Measurements from ENCODE around the gene LRBA.

DNA sequence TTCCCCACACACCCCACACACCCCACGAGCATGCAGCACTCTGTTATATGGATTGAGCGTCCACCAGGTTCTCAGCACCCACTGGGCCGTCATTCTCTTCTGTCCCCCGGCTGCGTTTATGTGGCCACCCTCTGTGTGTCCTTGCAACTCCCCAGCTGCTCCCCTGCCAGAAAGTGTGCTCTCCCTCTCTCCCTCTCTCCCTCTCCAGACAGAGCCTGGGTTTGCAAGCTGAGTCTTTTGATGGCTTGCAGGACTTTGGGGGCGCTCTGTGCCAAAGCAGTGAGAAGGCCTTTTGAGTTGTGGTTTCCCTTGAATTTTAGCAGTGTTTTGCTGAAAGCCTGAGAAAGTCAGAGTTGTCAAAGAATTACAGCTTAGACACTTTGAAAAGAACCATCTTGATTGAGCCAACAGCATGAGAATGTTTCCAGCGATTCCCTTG is 763.3 kb downstream of the LRBA start:
- TF ChIP-seq POLR2A (IDR thresholded peaks at IDR 0.05; ENCODE audit: low read depth, low read length) (no peak), POLR2AphosphoS5 (IDR thresholded peaks at IDR 0.05; ENCODE audit: low read depth, low read length) (no peak)

Measured in GM12892 (cell line).